ENCODE measurements around the gene ELOVL1. TPM values are rescaled to one million over a fixed set of nuclear protein-coding genes. Genes with fewer than 3 reads are reported as not detected.

Gene ELOVL1
- total and polyA plus RNA-seq, 2 of the 13 experiments (the other 11 are each of a cell fraction or from before 2014, with no cell fraction given) = 55.2 to 77.4 TPM

DNA sequence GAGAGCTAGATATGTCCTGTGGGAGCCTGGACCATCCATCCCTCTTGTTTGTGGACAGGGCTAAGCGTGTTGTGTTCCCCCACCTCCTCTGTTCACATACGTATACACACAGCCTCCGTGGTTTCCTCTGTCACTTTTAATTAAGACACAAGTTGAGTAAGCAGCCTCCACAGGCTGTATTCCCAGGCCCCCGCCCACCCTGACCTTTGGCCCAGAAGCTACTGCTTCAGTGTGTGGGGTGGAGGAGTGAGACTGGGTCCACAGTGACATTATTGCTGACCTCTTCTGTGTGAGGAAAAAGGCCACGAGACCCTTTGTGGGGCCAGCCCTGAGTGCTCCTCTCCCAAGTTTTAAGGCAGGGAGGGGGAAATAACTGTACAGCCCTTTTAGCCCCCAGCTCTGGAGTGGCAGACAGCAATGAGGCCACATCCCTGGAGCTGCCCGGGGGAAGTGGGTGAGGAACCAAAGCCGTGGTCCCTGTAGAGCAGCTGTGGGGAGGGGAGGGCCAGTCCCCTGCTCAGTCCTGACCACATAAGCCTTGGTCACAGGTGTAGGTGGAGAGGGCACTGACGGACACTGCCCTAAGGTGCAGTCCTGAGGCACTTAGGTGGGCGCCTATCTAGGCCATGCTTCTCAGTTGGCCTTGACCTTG is 4.4 kb downstream of the ELOVL1 start (continued):
- TF ChIP-seq, protein P1, sequence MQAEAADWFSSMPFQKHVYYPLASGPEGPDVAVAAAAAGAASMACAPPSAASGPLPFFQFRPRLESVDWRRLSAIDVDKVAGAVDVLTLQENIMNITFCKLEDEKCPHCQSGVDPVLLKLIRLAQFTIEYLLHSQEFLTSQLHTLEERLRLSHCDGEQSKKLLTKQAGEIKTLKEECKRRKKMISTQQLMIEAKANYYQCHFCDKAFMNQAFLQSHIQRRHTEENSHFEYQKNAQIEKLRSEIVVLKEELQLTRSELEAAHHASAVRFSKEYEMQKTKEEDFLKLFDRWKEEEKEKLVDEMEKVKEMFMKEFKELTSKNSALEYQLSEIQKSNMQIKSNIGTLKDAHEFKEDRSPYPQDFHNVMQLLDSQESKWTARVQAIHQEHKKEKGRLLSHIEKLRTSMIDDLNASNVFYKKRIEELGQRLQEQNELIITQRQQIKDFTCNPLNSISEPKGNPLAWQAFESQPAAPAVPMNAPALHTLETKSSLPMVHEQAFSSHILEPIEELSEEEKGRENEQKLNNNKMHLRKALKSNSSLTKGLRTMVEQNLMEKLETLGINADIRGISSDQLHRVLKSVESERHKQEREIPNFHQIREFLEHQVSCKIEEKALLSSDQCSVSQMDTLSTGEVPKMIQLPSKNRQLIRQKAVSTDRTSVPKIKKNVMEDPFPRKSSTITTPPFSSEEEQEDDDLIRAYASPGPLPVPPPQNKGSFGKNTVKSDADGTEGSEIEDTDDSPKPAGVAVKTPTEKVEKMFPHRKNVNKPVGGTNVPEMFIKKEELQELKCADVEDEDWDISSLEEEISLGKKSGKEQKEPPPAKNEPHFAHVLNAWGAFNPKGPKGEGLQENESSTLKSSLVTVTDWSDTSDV (CRISPR knock-in tag; IDR thresholded peaks at IDR 0.05) = no peak
- TF ChIP-seq, protein P2, sequence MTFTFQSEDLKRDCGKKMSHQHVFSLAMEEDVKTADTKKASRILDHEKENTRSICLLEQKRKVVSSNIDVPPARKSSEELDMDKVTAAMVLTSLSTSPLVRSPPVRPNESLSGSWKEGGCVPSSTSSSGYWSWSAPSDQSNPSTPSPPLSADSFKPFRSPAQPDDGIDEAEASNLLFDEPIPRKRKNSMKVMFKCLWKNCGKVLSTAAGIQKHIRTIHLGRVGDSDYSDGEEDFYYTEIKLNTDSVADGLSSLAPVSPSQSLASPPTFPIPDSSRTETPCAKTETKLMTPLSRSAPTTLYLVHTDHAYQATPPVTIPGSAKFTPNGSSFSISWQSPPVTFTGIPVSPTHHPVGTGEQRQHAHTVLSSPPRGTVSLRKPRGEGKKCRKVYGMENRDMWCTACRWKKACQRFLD (CRISPR knock-in tag; IDR thresholded peaks at IDR 0.05; ENCODE audit: borderline replicate concordance) = no peak
- TF ChIP-seq, protein P3, sequence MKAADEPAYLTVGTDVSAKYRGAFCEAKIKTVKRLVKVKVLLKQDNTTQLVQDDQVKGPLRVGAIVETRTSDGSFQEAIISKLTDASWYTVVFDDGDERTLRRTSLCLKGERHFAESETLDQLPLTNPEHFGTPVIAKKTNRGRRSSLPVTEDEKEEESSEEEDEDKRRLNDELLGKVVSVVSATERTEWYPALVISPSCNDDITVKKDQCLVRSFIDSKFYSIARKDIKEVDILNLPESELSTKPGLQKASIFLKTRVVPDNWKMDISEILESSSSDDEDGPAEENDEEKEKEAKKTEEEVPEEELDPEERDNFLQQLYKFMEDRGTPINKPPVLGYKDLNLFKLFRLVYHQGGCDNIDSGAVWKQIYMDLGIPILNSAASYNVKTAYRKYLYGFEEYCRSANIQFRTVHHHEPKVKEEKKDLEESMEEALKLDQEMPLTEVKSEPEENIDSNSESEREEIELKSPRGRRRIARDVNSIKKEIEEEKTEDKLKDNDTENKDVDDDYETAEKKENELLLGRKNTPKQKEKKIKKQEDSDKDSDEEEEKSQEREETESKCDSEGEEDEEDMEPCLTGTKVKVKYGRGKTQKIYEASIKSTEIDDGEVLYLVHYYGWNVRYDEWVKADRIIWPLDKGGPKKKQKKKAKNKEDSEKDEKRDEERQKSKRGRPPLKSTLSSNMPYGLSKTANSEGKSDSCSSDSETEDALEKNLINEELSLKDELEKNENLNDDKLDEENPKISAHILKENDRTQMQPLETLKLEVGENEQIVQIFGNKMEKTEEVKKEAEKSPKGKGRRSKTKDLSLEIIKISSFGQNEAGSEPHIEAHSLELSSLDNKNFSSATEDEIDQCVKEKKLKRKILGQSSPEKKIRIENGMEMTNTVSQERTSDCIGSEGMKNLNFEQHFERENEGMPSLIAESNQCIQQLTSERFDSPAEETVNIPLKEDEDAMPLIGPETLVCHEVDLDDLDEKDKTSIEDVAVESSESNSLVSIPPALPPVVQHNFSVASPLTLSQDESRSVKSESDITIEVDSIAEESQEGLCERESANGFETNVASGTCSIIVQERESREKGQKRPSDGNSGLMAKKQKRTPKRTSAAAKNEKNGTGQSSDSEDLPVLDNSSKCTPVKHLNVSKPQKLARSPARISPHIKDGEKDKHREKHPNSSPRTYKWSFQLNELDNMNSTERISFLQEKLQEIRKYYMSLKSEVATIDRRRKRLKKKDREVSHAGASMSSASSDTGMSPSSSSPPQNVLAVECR (CRISPR knock-in tag; IDR thresholded peaks at IDR 0.05; ENCODE audit: borderline replicate concordance) = no peak
- TF ChIP-seq ZNF589 (CRISPR knock-in tag; conservative IDR thresholded peaks at IDR 0.05) = no peak
- TF ChIP-seq SMAD3 (CRISPR knock-in tag; IDR thresholded peaks at IDR 0.05) = no peak
- no peak for TF ChIP-seq GATA4 (IDR thresholded peaks at IDR 0.05; ENCODE audit: borderline replicate concordance, low read depth)
- TF ChIP-seq ISL2 (CRISPR knock-in tag; IDR thresholded peaks at IDR 0.05) = no peak
- 0 out of 2 replicates have a peak, but pooled peaks have one; percentile 18 for TF ChIP-seq HNF4A (CRISPR knock-in tag; IDR thresholded peaks at IDR 0.05)
- no peak for TF ChIP-seq POLR2AphosphoS5 (IDR thresholded peaks at IDR 0.05; ENCODE audit: low read depth, low read length)
- peak; percentile 58 for TF ChIP-seq AGO2 (optimal IDR thresholded peaks at IDR 0.05; ENCODE audit: low read depth, low read length)
- TF ChIP-seq NFATC3 (CRISPR knock-in tag; IDR thresholded peaks at IDR 0.05) = no peak
- TF ChIP-seq NR2C2 (CRISPR knock-in tag; IDR thresholded peaks at IDR 0.05; ENCODE audit: borderline replicate concordance) = 0 out of 2 replicates have a peak, but pooled peaks have one; percentile 14
- no peak for TF ChIP-seq ZNF451 (CRISPR knock-in tag; IDR thresholded peaks at IDR 0.05)
- no peak for TF ChIP-seq ZBTB20 (CRISPR knock-in tag; IDR thresholded peaks at IDR 0.05; ENCODE audit: borderline replicate concordance, low read depth)
- TF ChIP-seq ZNF629 (CRISPR knock-in tag; conservative IDR thresholded peaks at IDR 0.05) = no peak
- TF ChIP-seq, protein P4, sequence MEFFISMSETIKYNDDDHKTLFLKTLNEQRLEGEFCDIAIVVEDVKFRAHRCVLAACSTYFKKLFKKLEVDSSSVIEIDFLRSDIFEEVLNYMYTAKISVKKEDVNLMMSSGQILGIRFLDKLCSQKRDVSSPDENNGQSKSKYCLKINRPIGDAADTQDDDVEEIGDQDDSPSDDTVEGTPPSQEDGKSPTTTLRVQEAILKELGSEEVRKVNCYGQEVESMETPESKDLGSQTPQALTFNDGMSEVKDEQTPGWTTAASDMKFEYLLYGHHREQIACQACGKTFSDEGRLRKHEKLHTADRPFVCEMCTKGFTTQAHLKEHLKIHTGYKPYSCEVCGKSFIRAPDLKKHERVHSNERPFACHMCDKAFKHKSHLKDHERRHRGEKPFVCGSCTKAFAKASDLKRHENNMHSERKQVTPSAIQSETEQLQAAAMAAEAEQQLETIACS (CRISPR knock-in tag; IDR thresholded peaks at IDR 0.05) = no peak
- no peak for TF ChIP-seq ZSCAN9 (CRISPR knock-in tag; IDR thresholded peaks at IDR 0.05; ENCODE audit: borderline replicate concordance)
